ENCODE measurements around the gene JPH4.
"Not testable (repeated sequence)": the region's sequence is repeated elsewhere in the genome, so short reads cannot be mapped to it uniquely, and the experiment has no call there.

JPH4 gene

DNA sequence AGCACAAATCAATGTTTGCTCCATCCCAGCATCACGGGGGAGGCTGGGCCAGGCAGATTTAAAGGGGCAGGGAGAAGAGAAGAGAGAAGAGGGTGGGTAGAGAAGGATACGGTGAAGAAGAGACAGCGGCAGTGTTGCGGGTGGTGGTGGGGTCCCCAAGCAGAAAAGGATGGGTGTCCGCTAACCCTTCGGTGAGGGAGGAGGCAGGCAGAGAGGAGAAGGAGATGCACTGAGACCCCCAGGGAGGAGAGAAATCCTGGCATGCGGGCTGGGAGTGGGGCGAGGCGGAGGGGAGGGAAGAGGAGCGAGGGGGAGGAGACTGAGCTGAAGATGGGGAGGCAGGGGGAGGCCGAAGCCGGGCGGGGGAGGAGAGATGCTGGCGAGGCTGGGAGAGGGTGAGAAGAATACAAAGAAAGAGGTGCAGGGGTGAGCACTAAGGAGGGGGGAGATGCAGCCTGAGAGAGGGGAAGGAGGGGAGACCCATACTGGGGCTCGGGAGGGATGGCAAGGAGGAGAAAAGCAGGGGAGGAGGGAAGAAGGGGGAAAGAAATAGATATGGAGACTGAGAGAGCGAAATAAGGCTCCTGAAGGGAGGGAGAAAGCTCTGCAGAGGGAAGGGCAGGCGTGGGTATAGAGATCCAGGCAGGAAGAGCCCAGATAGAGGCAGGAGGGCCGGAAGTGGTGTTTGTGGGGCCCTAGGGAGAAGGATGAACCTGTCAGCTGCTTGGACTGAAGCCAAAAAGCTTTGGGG is at the start of gene JPH4:
Gene JPH4 (minus strand): TSS at position 231 of the 751 bp plus-strand sequence. CDS start 1,337 bp downstream, outside the sequence.
- no peak for DNase-seq

DNA sequence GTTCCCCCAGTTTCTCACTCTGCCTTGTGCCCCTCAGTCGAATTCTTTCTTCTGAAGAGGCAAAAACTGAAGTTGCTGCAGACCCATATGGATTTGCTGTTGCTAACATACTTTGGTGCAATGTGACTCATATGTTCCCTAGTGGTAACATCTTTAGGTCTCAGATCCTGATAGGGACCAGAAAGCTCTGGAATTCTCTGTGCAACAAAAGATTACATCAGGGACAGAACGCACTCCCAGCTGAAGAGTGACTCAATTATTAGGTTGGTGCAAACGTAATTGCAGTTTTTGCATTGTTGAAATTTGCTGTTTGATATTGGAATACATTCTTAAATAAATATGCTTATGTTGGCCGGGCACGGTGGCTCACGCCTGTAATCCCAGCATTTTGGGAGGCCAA is 49.4 kb upstream of the JPH4 start:
- DNase-seq = no peak

DNA sequence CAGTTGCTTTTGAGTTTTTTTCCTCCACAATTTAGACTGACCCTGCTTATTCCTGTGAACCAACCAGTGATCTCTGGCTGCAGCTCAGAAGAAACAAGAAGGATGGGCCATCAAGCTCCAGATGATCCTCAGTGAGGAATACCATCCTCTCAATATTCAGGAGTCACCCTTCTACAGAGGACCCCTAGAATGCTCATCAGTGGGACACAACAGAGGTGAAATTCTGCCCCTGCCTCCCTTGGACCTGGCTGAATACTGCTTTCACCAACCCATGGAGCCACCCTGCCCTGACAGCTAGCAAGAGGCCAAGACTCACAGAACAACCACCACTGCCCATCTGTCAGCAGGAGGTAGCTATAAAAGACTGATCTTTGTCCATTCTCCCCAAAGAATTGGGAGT is 48.4 kb upstream of the JPH4 start:
- DNase-seq = no peak

DNA sequence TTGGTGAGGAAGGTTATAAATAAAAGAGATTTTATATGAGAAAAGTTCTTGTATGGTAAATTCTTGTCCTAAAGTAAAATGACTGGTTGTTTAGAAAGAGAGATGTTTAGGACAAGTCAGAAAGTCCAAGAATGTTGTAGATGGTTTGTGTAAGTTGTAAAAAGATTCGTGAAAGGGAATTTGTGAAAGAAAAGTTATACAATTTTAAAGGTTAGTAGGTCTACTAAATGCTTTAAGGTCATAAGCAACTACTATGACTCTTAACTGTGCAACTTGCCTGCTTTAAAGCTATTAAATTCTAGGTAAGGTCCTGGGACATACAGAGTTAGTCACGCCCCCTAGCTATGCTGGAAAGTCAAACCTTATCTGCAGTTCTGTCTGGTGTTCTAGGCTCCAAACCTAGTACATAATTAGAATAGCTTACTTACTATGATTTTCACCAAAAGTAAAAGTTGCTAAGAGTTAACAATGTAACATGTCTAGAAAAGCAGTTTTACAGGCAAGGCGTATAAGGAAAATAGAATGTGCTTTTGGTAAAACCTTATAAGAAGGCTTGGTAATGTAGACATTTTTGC is 46.3 kb upstream of the JPH4 start:
- DNase-seq = no peak

DNA sequence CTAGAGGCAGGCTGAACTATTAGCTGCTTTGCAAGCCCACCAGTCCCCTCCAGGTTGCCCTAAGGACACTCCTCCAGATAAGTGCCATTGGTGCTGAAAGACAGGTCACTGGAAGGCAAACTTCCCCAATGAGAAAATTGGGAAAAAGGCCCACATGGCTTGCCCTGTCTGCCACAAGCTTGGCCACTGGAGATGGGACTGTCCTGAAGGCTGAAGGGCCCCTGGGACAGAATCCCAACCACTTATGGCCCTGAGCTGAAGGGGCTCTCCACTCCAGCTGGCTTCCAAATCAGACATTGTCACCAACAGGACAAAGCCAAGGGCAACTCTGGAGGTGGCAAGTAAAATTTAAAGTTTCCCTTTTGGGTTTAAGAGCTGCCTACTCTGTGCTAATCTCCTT is 45.4 kb upstream of the JPH4 start:
- DNase-seq = no peak

DNA sequence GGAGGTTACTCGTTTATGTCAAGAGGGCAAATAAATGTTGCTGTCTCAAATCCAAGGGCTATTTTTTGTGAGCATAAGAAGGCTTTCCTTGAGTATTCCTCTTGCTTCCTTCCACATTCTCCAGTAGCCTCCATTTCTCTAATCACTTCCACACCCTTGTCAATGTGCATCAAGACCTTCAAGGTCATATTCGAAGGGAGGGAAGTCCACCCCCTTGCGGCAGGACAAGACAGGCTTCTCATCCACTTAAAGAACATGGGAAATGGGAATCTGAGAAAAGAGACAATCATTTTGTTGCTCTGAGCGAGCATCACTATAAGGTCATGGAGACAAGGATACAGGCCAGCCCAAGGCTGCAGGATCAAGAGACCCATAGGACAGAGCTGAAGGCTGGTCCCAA is 44.4 kb upstream of the JPH4 start:
- DNase-seq = no peak

DNA sequence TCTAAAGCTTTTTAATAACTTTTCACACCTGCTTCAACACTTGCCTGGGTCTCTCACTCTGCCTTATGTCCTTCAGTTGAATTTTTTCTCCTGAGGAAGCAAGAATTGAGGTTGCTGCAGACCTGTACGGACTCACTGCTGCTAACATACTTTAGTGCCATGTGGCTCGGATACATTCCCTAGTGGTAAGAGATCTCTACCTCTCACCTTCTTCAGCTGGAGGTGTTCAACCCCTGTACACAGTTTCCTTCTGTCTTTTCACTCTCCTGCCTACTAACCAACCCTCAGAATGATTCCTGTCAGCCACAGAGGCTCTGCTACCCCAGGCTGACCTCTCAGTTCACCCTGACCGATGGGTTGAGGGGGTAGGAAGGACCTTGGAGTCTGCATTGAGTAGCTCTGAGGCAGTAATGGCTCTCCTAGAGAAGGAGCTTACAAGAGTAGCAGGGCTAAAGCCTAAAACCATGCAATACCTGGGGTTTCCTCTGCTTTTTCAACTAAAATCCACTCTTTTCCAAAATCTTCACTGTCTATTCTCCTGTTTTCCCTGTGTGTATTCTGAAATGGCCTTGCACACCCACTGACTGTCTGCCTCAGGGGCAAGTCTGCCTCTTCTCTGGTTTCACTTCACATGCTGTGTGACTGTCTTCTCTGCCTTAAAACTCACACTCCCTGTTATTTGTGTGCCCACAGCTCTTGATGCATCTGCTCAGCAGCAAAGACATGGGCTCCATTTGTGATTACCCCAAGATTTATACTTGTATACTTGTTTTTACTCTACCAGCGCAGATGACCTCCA is 43.5 kb upstream of the JPH4 start:
- no peak for DNase-seq

DNA sequence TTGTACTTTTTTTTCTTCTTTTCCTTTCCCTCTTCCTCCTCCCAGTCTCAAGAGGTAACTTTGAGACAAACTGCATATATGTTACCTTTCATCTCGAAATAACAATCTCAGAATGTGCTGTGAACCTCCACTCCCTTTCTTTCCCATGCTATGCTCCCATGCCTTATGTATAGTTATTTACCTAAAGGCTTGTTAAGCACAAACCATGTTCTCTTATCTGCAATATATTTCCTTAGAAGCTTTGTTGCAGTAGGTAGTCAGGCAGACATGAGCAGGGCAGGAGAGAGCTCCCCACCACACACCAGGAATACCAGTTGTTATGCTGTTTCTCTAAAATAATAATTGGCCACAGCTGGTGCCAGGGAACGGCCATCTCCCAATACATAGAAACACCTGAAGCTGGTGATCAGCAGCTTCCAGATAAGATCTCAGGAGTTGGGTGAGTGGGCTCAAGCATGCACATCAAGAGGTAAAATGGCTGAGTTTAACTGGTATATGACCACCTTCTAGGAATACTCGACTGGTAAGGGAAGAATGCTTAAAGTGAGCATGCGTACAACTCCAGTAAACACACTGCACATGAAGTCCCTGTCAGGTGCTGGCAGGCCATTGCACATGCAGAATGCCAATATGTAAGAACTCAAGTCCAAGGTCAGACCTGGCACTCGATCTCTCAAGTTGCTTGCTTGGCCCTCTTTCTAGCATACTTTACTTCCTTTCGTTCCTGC is 42.8 kb upstream of the JPH4 start:
- DNase-seq = no peak

DNA sequence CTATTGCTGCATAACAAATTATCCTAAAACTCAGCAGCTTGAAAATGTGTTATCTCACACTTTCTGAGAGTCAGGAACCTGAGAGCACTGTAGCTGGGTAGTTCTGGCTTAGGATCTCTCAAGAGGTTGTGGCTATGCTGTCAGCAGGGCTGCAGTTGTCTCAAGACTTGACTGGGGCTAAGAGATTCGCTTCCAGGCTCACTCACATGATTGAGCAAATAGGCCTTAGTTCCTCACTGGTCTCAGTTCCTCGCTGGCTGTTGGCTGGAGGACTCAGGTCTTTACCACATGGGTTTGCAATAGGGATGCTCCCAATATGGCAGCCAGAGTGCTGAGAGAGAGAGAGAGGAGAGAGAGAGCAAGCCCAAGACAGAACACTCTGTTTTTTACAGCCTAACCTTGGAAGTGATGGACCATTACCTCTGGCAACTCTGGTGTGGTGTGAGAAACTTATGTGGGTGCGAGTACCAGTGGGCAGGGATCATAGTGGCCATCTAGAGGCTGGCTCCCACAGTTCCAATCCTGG is 41.6 kb upstream of the JPH4 start:
- no peak for DNase-seq

DNA sequence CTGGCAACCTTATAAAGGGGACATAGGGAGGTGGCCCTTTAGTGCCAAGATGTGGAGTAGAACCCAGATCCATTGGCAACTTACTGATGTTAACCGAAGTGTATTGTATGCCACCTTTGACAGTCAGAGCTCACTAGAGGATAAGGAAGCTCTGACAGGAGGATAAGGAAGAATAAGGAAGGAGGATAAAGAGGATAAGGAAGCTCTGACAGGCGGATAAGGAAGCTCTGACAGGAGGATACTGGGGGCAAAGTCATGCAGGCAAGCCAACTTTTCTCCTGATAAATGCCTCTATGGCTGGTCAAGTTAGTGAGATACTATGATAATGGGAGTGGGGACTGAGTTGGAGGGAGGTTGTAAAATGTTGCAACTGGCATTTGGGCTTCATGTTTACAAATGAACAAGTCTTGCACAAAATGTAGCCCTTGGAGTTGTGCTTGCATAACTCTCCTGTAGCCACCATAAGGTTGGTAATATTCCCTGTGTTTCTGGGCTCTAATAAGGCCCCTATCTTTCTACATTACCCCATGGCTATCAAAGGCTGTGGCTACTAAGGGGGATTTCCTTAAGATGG is 39.9 kb upstream of the JPH4 start:
- no peak for DNase-seq

DNA sequence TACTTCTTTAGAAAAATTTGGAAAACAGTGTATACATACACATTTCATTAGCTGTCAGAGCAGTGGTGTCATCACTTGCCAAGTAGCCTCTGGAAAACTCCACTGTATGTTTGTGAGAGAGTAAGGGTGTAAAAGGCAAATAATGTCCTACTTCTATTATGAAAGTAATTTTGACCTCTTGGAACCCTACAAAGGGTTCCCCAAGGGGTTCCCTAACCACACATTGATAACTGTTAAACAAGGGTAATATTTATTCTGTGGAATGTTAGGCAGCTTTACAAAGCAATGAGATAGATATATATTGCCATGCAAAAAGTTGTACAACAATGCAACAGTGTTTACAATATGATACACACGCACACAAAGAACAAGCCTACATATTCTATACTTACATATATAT is 38.9 kb upstream of the JPH4 start:
- DNase-seq = no peak

DNA sequence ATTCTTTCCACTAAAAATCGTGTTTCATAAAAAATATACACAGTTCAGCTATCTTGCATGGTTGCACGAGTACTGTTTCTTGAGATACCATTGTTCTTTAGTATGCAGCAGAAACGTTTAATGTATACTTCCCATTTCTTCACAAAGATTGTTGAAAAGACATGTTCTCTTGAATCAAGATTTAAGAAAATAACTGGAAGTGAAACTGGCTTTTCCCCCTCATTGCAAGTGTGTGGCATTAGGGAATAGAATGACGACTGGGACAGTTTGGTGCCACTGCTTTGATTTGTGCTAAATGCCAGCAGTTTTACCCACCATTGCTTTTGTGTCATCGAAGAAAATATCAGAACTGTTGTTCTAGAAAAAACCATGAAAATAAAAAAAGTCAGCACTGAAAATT is 37.3 kb upstream of the JPH4 start:
- DNase-seq = no peak

DNA sequence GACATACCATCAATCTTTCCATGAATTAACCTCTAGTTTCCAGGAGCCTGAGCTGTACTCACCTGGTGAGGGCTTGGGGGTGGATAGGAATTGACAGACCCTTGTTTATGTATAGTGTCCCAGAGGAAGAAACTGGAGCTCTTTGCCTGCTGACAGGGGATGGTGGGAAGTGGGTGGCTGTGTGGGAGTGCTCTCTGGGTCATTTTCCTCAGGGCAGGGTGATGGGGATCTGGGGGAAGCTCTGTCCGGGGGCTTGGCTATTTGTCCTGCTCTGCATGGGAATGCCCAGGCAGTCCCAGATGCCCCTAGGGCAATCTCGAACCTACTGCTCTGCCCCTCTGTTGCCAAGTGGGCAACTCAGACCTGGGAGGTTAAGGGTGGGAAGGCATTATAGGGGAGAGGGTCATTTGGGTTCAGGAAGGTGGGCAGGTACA is 35.8 kb upstream of the JPH4 start:
- DNase-seq = no peak

DNA sequence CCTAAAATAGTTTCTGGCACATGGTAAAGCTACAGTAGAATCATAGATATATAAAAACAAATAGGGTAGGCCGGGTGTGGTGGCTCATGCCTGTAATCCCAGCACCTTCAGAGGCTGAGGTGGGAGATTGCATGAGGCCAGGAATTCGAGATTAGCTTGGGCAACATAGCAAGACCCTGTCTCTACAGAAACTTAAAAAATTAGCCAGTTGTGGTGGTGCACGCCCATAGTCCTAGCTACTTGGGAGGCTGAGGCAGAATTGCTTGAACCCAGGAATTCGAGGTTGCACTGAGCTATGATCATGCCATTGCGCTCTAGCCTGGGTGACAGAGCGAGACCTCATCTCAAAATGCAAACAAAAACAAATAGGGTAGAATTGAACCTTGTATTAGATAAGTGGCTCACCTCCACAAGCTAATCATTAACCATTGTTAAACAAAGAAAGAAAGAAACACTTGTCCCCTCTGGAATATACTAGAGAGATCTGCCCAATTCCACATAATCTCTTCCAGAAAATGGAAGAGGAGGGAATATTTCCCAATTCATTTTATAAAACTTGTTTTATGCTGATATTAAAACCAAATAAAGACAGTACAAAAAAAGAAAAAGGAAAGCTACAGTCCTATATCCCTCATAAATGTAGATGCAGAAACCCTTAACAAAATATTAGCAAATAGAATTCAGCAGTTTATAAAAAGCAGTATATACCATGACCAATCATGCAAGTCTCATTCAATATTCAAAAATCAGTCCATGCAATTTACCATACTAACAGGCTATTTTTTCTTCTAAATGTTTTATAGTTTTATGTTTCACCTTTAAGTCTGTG is 34.9 kb upstream of the JPH4 start:
- no peak for DNase-seq

DNA sequence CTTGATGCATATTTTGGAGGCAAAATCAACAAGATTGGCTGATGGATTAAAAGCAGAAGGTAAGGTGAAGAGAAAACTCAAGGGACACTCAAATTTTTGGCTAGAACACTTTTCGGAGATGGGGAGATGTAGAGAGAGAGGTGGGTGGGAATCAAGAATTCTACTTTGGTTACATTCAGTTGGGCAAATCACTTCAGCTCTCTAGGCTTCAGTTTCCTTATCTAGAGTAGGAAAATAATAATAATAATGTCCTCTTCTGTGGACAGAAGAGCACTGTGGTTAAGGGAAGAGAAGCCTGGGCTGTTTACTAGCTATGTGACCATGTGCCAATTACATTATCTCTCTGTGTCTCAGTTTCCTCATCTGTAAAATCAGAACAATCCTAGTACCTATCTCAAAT is 34.2 kb upstream of the JPH4 start:
- DNase-seq = no peak

DNA sequence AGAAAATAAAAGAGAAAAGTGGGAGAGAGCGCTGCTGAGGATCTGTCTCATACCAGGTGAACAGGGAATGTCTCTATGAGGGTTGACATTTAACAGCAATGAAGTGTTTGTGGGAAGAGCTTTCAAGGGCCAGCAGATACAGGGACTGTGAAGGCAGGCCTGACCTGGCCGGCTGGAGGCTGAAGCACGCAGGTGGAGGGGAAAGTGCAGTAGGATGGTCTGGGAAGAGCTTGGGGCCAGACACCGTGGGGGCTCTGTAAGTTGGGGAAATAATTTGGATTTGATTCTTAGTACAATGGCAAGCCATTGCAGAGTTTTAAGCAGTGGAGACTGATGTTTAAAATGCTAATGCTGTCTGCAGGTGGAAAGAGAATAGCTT is 33.8 kb upstream of the JPH4 start:
- no peak for DNase-seq

DNA sequence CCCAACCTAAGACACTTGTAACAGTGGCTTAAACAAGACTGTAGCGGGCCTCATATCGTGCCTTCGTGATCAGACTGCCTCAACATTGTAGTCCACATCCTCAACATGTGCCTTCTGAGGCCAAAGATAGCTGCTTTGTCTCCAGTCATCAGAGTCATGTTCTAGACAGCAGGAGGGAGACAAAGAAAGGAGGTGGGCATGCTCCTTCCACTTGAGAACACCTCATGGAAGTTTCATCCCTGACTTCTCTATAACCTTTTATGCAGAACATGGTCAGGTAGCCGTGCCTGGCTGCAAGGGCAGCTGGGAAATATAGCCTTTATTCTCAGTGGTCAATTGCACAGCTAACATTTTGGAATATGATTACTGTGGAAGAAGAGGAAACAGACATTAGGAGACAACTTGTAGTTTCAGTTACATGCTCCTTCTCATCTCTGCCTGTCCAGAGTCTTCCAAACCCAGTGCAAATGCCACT is 32.3 kb upstream of the JPH4 start:
- no peak for DNase-seq

DNA sequence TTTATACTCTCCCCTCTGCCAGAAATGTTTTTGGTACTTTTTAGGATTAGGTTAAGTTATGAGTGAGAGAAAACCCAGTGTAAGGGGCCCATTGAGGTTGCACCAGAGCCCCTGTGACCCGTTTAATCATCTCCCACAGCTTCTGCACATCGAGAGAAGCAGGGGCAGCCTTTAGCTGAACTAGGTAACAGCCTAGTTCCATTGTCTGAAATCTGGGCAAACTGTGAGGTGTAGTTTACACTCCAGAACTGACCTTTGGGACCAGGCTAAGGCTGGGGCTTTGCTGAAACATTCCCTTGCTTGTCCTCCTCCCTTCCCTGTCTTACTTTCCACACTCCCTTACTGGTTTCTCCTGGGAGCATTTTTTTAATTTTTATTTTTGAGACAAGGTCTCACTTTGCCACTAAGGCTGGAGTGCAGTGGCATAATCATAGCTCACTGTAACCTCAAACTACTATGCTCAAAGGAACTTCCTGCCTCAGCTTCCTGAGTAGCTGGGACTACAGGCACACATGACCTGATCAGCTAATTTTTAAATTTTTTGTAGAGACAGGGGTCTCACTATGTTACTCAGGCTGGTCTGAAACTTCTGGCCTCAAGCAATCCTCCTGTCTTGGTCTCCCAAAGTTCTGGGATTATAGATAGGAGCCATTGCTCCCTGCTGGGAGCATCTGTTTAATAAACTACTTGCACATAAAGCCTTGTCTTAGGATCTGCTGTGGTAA is 31.7 kb upstream of the JPH4 start:
- DNase-seq = no peak

DNA sequence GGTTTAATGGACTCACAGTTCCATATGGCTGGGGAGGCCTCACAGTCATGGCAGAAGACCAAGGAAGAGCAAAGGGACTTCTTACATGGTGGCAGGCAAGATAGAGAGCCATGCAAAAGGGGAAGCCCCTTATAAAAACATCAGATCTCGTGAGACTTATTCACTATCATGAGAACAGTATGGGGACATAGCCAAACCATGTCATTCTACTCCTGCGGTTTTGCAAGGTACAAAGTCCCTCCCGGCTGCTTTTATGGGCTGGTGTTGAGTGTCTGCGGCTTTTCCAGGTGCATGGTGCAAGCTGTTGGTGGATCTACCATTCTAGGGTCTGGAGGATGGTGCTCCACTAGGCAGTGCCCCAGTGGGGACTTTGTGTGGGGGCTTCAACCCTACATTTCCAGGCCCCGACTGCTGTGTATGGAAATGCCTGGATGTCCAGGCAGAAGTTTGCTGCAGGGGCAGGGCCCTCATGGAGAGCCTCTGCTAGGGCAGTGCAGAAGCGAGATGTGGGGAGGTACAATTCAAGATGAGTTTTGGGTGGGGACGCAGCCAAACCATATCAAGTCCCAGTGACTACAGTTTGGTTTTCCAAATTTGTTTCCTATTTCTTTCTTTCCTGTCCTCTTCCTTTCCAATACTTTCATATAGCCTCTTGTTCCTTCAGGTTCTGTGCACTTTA is 31.0 kb upstream of the JPH4 start:
- not testable (repeated sequence) for DNase-seq

DNA sequence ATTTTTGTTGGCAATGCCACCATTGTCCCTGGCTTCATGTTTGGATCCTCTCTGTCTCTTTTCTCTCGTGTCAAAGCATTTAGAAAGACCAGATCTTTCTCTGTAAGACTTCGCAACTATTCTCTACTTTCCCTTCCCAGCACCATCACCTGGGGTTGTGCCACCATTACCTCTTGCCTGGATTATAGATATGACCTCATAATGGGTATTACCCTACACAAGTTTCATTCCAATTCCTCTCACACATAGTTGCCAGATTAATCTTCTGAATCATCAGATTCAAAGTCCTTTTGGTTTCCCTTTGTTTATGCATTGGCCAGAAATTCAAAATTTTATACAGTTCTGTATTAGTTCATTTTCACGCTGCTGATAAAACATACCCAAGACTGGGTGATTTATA is 30.4 kb upstream of the JPH4 start:
- no peak for DNase-seq

All from kidney glomerular epithelial cell (primary cell).